Astrocyte (in vitro differentiated cells and primary cell): Measurements from ENCODE around the gene PRODH2. TPM values are rescaled to one million over a fixed set of nuclear protein-coding genes. Genes with fewer than 3 reads are reported as not detected.

ENCODE experiments used
- DNase-seq: peaks from one replicate; pipeline ENCODE4 v3.0.0-alpha.2; 2010; ENCODE audit warnings: low read depth
- FAIRE-seq: peaks from 2 replicates; lab custom pipeline; 2011; peaks lifted over from hg19 to GRCh38; lab: Jason Lieb, UNC
- H2AFZ ChIP-seq: 2 replicates; pipeline ENCODE4 v1.6.0; 2012; ENCODE audit warnings: low read depth, low read length, inconsistent platforms
- H3K27ac ChIP-seq: 2 replicates; pipeline ENCODE4 v1.5.1; 2011; ENCODE audit warnings: low read depth, low read length, inconsistent platforms
- H3K27me3 ChIP-seq: 2 replicates; pipeline ENCODE4 v1.6.0; 2011; ENCODE audit warnings: low read length, inconsistent platforms; ENCODE audit not compliant: insufficient read depth
- H3K36me3 ChIP-seq: 2 replicates; pipeline ENCODE4 v1.5.1; 2011; ENCODE audit warnings: low read length, inconsistent platforms; ENCODE audit not compliant: insufficient read depth
- H3K4me1 ChIP-seq: 2 replicates; pipeline ENCODE4 v1.5.1; 2011; ENCODE audit warnings: low read length, inconsistent platforms; ENCODE audit not compliant: insufficient read depth
- H3K4me2 ChIP-seq: 2 replicates; pipeline ENCODE4 v1.6.0; 2012; ENCODE audit warnings: low read length, inconsistent platforms
- H3K4me3 ChIP-seq: 2 replicates; pipeline ENCODE4 v1.5.1; 2011; ENCODE audit warnings: low read depth, mild to moderate bottlenecking, low read length, inconsistent platforms; ENCODE audit not compliant: insufficient read depth
- H3K79me2 ChIP-seq: 2 replicates; pipeline ENCODE4 v1.6.0; 2012; ENCODE audit warnings: mild to moderate bottlenecking, low read length, inconsistent platforms; ENCODE audit not compliant: insufficient read depth
- H3K9ac ChIP-seq: 2 replicates; pipeline ENCODE4 v1.6.0; 2012; ENCODE audit warnings: mild to moderate bottlenecking, low read length, inconsistent platforms
- H3K9me3 ChIP-seq: 2 replicates; pipeline ENCODE4 v1.5.1; 2012; ENCODE audit warnings: low read depth, mild to moderate bottlenecking, low read length, inconsistent platforms; ENCODE audit not compliant: insufficient read depth
- H4K20me1 ChIP-seq: 2 replicates; pipeline ENCODE4 v1.6.0; 2012; ENCODE audit warnings: low read length, inconsistent platforms; ENCODE audit not compliant: insufficient read depth
- H3K27ac Mint-ChIP-seq: one replicate; pipeline ENCODE4 v1.8.0; 2021; ENCODE audit warnings: mild to moderate bottlenecking, mixed read lengths; ENCODE audit not compliant: unreplicated experiment
- H3K27me3 Mint-ChIP-seq: one replicate; pipeline ENCODE4 v1.8.0; 2021; ENCODE audit warnings: low read depth, mixed read lengths; ENCODE audit not compliant: unreplicated experiment
- H3K36me3 Mint-ChIP-seq: one replicate; pipeline ENCODE4 v1.8.0; 2021; ENCODE audit warnings: low read depth, mixed read lengths; ENCODE audit not compliant: unreplicated experiment
- H3K4me1 Mint-ChIP-seq: one replicate; pipeline ENCODE4 v1.8.0; 2021; ENCODE audit warnings: low read depth, mixed read lengths; ENCODE audit not compliant: unreplicated experiment
- H3K4me3 Mint-ChIP-seq: one replicate; pipeline ENCODE4 v1.8.0; 2021; ENCODE audit warnings: mild to moderate bottlenecking, moderate library complexity, mixed read lengths; ENCODE audit not compliant: unreplicated experiment
- H3K9me3 Mint-ChIP-seq: one replicate; pipeline ENCODE4 v1.8.0; 2021; ENCODE audit warnings: mild to moderate bottlenecking, mixed read lengths; ENCODE audit not compliant: unreplicated experiment
- EZH2 ChIP-seq: IDR thresholded peaks from 2 replicates; pipeline ENCODE4 v1.6.1; 2012; ENCODE audit warnings: mild to moderate bottlenecking, low read length, inconsistent platforms; ENCODE audit not compliant: insufficient read depth
- total RNA-seq: library from RNA; stranded (reverse); gene quantifications from 2 replicates; pipeline ENCODE4 v1.2.1, GENCODE V29; 2021
- TF ChIP-seq, protein P1 (sequence below): IDR thresholded peaks from 2 replicates; pipeline ENCODE4 v1.5.1; 2011; ENCODE audit warnings: low read depth, mild to moderate bottlenecking, inconsistent platforms, low read length, moderate library complexity; ENCODE audit not compliant: insufficient read depth

PRODH2 gene
- total RNA-seq, 1 donor from 2014 or later: not detected

DNA sequence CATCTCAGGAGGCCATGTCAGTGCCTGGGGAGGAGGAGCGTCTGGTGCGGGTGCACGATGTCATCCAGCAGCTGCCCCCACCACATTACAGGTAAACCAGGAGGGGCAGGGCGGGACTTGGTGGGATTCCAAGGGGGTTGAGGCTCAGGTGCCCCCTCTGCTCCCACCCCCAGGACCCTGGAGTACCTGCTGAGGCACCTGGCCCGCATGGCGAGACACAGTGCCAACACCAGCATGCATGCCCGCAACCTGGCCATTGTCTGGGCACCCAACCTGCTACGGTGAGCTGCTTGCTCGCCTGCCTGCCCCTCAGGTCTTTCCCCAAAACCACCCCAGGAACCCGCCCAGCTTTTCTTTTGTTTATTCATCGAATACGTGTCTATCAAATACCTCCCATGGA is 30.1 kb downstream of the PRODH2 start:
- no peaks in the 10 kb centered on the region for H3K9me3 Mint-ChIP-seq
- no peak for DNase-seq

DNA sequence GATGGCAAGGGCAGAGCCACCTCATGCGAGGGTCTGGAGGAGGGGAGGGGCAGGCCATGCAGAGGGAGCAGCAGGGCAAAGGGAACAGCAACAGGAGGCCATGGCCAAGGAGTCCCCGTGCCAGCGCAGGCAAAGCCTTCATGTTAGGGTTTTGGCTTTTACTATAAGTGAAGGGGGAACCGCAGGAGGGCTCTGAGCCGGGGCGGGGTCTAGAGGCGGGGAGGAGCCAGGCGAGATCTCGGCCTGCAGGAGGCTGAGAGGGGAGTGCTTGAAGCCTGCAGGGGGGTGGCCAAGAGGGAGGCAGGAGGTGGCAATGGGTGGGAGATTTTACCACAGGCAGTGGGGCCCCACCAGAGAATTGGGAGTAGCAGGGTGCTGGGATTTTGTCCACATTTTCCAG is 31.0 kb downstream of the PRODH2 start:
- H3K79me2 ChIP-seq: no peaks in the 10 kb centered on the region
- no peaks in the 10 kb centered on the region for H3K27me3 ChIP-seq
- H3K9me3 Mint-ChIP-seq: peaks cover 3% of the 10 kb centered on the region
- TF ChIP-seq, protein P1, sequence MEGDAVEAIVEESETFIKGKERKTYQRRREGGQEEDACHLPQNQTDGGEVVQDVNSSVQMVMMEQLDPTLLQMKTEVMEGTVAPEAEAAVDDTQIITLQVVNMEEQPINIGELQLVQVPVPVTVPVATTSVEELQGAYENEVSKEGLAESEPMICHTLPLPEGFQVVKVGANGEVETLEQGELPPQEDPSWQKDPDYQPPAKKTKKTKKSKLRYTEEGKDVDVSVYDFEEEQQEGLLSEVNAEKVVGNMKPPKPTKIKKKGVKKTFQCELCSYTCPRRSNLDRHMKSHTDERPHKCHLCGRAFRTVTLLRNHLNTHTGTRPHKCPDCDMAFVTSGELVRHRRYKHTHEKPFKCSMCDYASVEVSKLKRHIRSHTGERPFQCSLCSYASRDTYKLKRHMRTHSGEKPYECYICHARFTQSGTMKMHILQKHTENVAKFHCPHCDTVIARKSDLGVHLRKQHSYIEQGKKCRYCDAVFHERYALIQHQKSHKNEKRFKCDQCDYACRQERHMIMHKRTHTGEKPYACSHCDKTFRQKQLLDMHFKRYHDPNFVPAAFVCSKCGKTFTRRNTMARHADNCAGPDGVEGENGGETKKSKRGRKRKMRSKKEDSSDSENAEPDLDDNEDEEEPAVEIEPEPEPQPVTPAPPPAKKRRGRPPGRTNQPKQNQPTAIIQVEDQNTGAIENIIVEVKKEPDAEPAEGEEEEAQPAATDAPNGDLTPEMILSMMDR: no peak
- TF ChIP-seq EZH2: no peak
- peaks cover 7% of the 10 kb centered on the region for H4K20me1 ChIP-seq
- no peak for FAIRE-seq
- H3K36me3 Mint-ChIP-seq: peaks cover 11% of the 10 kb centered on the region
- no peak overlapping the region for H3K9ac ChIP-seq
- no peak overlapping the region for H2AFZ ChIP-seq
- H3K27me3 Mint-ChIP-seq: peaks cover 39% of the 10 kb centered on the region
- H3K9me3 ChIP-seq: no peaks in the 10 kb centered on the region
- H3K4me2 ChIP-seq: no peak overlapping the region
- H3K4me1 Mint-ChIP-seq: peaks cover 10% of the 10 kb centered on the region
- DNase-seq: no peak
- H3K4me1 ChIP-seq: peaks cover 5% of the 10 kb centered on the region
- no peak overlapping the region for H3K27ac Mint-ChIP-seq
- H3K27ac ChIP-seq: no peak overlapping the region
- H3K4me3 Mint-ChIP-seq: no peak overlapping the region
- H3K4me3 ChIP-seq: no peak overlapping the region
- H3K36me3 ChIP-seq: no peaks in the 10 kb centered on the region

More for the DNA sequence above, 30.1 kb downstream of the PRODH2 start:
- no peak for FAIRE-seq
- Histone ChIP-seq H3K27me3 (no peaks in the 10 kb centered on the region), H3K9ac (no peak overlapping the region), H3K27ac (no peak overlapping the region), H3K79me2 (no peaks in the 10 kb centered on the region), H4K20me1 (no peaks in the 10 kb centered on the region), H3K36me3 (no peaks in the 10 kb centered on the region), H3K9me3 (no peaks in the 10 kb centered on the region), H3K4me3 (no peak overlapping the region), H3K4me2 (no peak overlapping the region), H3K4me1 (no peaks in the 10 kb centered on the region), H2AFZ (no peak overlapping the region)
- TF ChIP-seq EZH2: no peak
- TF ChIP-seq, protein P1: no peak
- Mint-ChIP-seq H3K4me3 (no peak overlapping the region), H3K27ac (no peak overlapping the region), H3K4me1 (peaks cover 4% of the 10 kb centered on the region), H3K36me3 (peaks cover 11% of the 10 kb centered on the region), H3K27me3 (peaks cover 35% of the 10 kb centered on the region)

DNA sequence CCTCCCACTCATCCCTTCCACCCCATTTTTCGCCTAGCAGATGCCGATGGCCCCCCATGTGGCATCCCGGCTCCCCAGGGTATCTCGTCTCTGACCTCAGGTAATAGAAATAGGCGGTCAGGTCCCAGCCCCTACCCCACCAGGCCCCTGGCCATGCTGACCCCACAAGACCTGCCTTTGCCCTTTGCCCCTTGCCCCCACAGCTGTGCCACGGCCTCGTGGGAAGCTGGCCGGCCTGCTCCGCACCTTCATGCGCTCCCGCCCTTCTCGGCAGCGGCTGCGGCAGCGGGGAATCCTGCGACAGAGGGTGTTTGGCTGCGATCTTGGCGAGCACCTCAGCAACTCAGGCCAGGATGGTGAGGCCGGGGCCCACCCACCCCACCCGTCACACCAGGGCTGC is 31.9 kb downstream of the PRODH2 start:
- H3K27ac Mint-ChIP-seq: no peak overlapping the region
- FAIRE-seq: no peak
- H3K4me3 ChIP-seq: no peak overlapping the region

More for the DNA sequence above, 31.9 kb downstream of the PRODH2 start:
- Histone ChIP-seq H3K4me1 (peaks cover 13% of the 10 kb centered on the region), H3K4me2 (no peak overlapping the region), H3K9me3 (no peaks in the 10 kb centered on the region), H3K36me3 (no peaks in the 10 kb centered on the region), H3K79me2 (peaks cover 5% of the 10 kb centered on the region), H4K20me1 (peaks cover 9% of the 10 kb centered on the region), H3K27ac (no peak overlapping the region), H2AFZ (no peak overlapping the region), H3K9ac (no peak overlapping the region), H3K27me3 (no peaks in the 10 kb centered on the region)
- peaks cover 11% of the 10 kb centered on the region for H3K4me1 Mint-ChIP-seq
- H3K27me3 Mint-ChIP-seq: peaks cover 38% of the 10 kb centered on the region
- H3K36me3 Mint-ChIP-seq: peaks cover 11% of the 10 kb centered on the region
- H3K9me3 Mint-ChIP-seq: peaks cover 4% of the 10 kb centered on the region
- TF ChIP-seq EZH2: no peak
- TF ChIP-seq, protein P1: no peak
- no peak overlapping the region for H3K4me3 Mint-ChIP-seq
- DNase-seq: no peak
